ENCODE results near the gene LYST. TPM values are rescaled to one million over a fixed set of nuclear protein-coding genes. Genes with fewer than 3 reads are reported as not detected.

Gene LYST
- total RNA-seq, 2 experiments from 2014 or later: 4.0 to 8.2 TPM

- CTCF ChIA-PET (ENCODE audit: unreplicated experiment): no interaction called here
- Histone ChIP-seq H3K4me2 (ENCODE audit: low read length) (no peak overlapping the region), H3K9me3 (ENCODE audit: low read length) (no peaks in the 10 kb centered on the region), H3K27ac (ENCODE audit: low read depth, low read length, poor library complexity, severe bottlenecking) (no peak overlapping the region), H3K36me3 (ENCODE audit: insufficient read depth, low read length) (no peaks in the 10 kb centered on the region), H2AFZ (ENCODE audit: low read length) (no peak overlapping the region), H3K4me1 (ENCODE audit: insufficient read depth, low read length, poor library complexity, severe bottlenecking) (no peaks in the 10 kb centered on the region), H3K79me2 (ENCODE audit: insufficient read depth, low read depth, low read length) (no peaks in the 10 kb centered on the region), H4K20me1 (ENCODE audit: insufficient read depth, low read length) (no peaks in the 10 kb centered on the region), H3K9me2 (ENCODE audit: insufficient read depth, low read length) (no peaks in the 10 kb centered on the region), H3K4me3 (ENCODE audit: low read depth, low read length, poor library complexity, severe bottlenecking) (no peak overlapping the region)
- no peak for DNase-seq (ENCODE audit: low spot score)
- POLR2A ChIA-PET: no interaction called here
- TF ChIP-seq EZH2phosphoT487 (IDR thresholded peaks at IDR 0.05; ENCODE audit: borderline replicate concordance, low read depth, low read length): no peak
- no peak for TF ChIP-seq CTCF (conservative IDR thresholded peaks at IDR 0.05; ENCODE audit: low read length)
- no TSS peak for BruUV-seq (replicated peaks)
- intact Hi-C loops (cut with micrococcal nuclease; ENCODE audit: unreplicated experiment): no loop called here
Measured at GRCh38 chr1:235809688-235810397, 56.9 kb downstream of the LYST start.

- Histone ChIP-seq H3K4me1 (ENCODE audit: insufficient read depth, low read length, poor library complexity, severe bottlenecking) (no peaks in the 10 kb centered on the region), H3K79me2 (ENCODE audit: insufficient read depth, low read depth, low read length) (no peaks in the 10 kb centered on the region), H3K27ac (ENCODE audit: low read depth, low read length, poor library complexity, severe bottlenecking) (no peak overlapping the region), H3K4me2 (ENCODE audit: low read length) (no peak overlapping the region), H3K4me3 (ENCODE audit: low read depth, low read length, poor library complexity, severe bottlenecking) (no peak overlapping the region), H4K20me1 (ENCODE audit: insufficient read depth, low read length) (no peaks in the 10 kb centered on the region), H3K9me2 (ENCODE audit: insufficient read depth, low read length) (no peaks in the 10 kb centered on the region), H3K9me3 (ENCODE audit: low read length) (no peaks in the 10 kb centered on the region), H3K36me3 (ENCODE audit: insufficient read depth, low read length) (no peaks in the 10 kb centered on the region), H2AFZ (ENCODE audit: low read length) (no peak overlapping the region)
- intact Hi-C loops (cut with micrococcal nuclease; ENCODE audit: unreplicated experiment): no loop called here
- CTCF ChIA-PET (ENCODE audit: unreplicated experiment): no interaction called here
- BruUV-seq (replicated peaks): no TSS peak
- no peak for DNase-seq (ENCODE audit: low spot score)
- POLR2A ChIA-PET: no interaction called here
- TF ChIP-seq CTCF (conservative IDR thresholded peaks at IDR 0.05; ENCODE audit: low read length) (no peak), EZH2phosphoT487 (IDR thresholded peaks at IDR 0.05; ENCODE audit: borderline replicate concordance, low read depth, low read length) (no peak)
Measured at GRCh38 chr1:235808223-235808622, 58.5 kb downstream of the LYST start.

GRCh38 chr1:235806123-235806522 lies 60.6 kb downstream of the LYST start:
- no peak overlapping the region for H3K4me2 ChIP-seq (ENCODE audit: low read length)
- ChIA-PET POLR2A (no interaction called here), CTCF (ENCODE audit: unreplicated experiment) (interaction anchor here (0.9 kb wide), 1 partner anchor 37 kb away, joined by 3 read pairs; no protein-coding TSS in a partner anchor)
- H3K4me1 ChIP-seq (ENCODE audit: insufficient read depth, low read length, poor library complexity, severe bottlenecking): no peaks in the 10 kb centered on the region
- no peaks in the 10 kb centered on the region for H3K9me3 ChIP-seq (ENCODE audit: low read length)
- no peaks in the 10 kb centered on the region for H3K79me2 ChIP-seq (ENCODE audit: insufficient read depth, low read depth, low read length)
- no peak overlapping the region for H2AFZ ChIP-seq (ENCODE audit: low read length)
- no peak overlapping the region for H3K4me3 ChIP-seq (ENCODE audit: low read depth, low read length, poor library complexity, severe bottlenecking)
- intact Hi-C loops (cut with micrococcal nuclease; ENCODE audit: unreplicated experiment): no loop called here
- BruUV-seq (replicated peaks): no TSS peak
- H3K9me2 ChIP-seq (ENCODE audit: insufficient read depth, low read length): no peaks in the 10 kb centered on the region
- H3K27ac ChIP-seq (ENCODE audit: low read depth, low read length, poor library complexity, severe bottlenecking): no peak overlapping the region
- DNase-seq (ENCODE audit: low spot score): no peak
- no peak for TF ChIP-seq CTCF (conservative IDR thresholded peaks at IDR 0.05; ENCODE audit: low read length)
- no peak for TF ChIP-seq EZH2phosphoT487 (IDR thresholded peaks at IDR 0.05; ENCODE audit: borderline replicate concordance, low read depth, low read length)
- no peaks in the 10 kb centered on the region for H3K36me3 ChIP-seq (ENCODE audit: insufficient read depth, low read length)
- no peaks in the 10 kb centered on the region for H4K20me1 ChIP-seq (ENCODE audit: insufficient read depth, low read length)

Measured in OCI-LY7 (cell line).